HG02840 (cell line): ENCODE measurements around the gene ZC3H14.

Experiments used
- ATAC-seq: cut with Tn5 transposase; IDR thresholded peaks from one replicate; pipeline ENCODE4 v1.9.1; 2021; ENCODE audit warnings: mild to moderate bottlenecking, moderate library complexity, moderate number of reproducible peaks; ENCODE audit not compliant: unreplicated experiment, low FRiP score

The ZC3H14 gene

DNA sequence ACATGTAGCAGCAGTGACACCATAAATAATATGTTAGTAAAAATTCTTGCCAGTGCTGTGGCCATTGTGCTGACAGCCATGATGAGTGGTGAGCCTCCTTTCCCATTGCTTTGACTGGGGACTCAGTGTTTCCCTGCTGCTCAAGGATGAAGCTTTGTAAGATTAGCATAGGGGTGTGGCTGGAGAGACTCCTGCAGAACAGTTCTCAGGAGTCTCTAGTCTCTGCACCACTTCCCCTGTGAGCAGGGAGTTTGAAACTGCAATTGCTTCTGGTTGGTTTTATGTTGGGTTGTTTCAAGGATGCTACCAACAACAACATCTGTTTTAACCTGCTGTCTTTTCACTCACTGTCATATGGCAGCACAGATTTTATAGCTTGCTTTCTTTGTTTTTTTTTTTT lies 41.4 kb downstream of the ZC3H14 start:
- no peak for ATAC-seq

DNA sequence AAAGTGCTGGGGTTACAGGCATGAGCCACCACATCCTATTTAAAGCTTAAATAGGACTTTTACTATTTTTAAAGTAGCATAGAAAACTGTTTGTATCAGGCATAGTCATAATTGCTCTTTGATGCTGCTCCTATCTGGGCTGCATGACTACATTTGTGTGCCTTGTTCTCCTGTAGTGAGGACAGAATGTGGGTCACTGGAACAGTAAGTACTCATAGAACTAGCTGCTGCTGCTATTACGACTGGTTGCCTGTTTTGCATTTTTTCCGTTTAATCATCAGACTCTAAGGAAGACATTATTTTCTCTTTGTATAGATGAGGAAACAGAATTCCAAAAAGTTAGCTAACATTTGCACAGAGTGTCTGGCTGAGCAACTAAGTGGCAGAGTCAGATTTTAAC lies 42.8 kb downstream of the ZC3H14 start:
- no peak for ATAC-seq

DNA sequence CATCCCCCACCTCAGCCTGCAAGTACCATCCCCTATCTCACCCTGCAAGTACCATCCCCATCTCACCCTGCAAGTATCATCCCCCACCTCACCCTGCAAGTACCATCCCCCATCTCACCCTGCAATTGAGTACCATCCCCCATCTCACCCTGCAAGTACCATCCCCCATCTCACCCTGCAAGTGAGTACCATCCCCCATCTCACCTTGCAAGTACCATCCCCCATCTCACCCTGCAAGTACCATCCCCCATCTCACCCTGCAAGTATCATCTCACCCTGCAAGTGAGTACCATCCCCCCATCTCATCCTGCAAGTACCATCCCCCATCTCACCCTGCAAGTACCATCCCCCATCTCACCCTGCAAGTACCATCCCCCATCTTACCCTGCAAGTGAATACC lies 45.0 kb downstream of the ZC3H14 start:
- ATAC-seq, result no peak

DNA sequence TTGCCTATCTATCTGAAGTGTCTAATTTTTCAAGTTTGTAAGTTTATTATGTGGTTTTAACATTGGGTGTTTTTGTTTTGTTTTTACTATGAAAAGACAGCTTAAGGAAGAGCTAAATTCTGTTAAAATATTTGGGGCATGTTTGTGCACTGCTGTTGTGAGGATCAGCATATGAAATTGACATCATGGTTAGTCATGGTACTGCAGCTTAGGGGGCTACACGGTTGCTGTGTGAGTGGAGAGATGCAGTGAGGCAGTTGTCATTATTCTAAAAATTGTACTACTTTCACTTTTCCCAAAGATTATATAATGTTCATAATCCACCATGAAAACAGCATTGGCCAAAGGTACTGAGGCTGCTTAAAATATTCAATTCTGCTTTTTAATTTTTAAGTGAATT lies 49.0 kb downstream of the ZC3H14 start:
- no peak for ATAC-seq

DNA sequence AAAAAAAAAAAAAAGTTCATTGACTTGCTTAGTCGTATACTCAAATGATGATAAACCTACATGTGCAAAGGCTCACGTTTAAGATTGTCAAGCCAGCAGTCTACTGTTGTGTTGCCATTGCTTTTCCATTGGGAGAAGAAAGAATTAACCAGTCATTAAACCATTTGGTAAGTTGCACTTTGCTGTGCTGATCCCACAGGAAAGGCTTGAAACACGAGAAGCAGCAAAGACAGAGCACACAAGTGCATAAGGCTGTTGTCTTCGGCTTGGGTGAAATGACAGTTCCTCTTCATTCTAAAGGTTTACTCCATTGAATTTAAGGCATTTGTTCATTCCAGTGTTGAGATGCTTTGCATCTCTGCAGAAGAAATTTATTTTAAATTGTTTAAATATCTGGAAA lies 50.1 kb downstream of the ZC3H14 start:
- ATAC-seq, result no peak

DNA sequence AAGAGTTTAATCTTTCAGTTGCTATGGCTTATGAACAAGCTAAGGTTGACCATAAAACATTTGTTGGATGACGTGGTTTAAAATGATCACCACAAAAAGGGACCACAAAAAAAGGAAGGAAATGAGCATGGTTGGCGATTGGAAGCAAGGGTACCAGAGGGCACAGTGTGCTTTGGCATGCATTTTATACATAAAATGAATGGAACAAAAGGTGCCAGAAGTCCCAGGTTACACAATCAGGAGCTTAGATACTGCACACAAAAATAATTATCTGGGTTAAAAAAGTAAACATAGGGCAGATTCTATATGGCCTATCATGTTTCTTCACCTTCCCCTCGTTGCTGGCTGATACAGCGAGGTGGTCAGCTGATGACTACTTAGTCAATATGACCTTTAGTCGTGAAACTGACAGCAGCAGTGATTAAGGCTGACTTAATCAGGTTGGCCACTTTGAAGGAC lies 50.7 kb downstream of the ZC3H14 start:
- no peak for ATAC-seq

DNA sequence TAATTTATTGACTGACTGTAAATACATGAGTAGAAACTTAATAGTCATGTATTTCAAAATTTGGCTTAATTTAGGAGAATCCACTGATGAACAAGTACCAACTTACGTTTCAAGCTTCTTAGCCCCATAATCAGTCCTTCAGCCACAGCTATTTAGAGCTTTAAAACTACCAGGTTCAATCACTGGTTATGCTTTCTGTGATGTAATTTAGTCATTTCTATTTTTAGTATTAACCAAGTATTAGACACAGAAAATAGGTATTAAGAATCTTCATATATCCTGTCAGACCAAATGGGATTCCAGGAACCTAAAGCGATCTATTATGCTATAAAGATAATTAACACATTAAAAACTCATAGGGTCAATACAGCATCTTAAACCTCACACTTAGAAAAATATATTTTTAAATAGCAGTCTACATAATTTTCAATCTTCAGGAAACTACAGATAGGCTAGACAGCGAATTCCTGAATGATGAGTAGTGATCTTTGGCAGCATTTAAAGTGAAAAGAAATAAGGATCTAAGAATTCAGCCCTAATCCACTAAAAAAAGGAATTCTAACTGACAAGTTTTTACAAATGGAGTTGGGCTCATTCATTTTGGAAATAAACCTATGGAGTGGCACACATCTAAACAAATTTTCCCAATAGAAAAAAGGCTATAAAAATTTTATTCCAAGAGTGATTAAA lies 51.5 kb downstream of the ZC3H14 start:
- ATAC-seq, result no peak

DNA sequence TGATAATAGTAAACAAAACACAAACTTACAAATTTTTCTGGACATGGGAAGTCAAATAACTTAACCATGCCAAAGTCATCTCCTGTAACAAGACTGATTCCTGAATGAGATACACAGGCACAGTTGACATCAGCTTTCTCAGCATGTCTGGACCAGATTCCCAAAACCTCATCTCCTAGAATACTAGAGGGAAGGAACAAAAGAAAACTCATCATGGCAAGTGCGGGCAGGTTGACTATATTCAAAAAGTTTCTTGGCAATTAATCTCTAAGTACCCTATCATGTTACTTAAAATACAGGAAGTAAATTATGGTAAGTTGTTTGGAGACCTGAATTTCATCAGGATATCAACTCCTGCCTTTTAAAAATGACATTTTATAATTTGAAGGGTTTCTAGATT lies 53.9 kb downstream of the ZC3H14 start:
- no peak for ATAC-seq

DNA sequence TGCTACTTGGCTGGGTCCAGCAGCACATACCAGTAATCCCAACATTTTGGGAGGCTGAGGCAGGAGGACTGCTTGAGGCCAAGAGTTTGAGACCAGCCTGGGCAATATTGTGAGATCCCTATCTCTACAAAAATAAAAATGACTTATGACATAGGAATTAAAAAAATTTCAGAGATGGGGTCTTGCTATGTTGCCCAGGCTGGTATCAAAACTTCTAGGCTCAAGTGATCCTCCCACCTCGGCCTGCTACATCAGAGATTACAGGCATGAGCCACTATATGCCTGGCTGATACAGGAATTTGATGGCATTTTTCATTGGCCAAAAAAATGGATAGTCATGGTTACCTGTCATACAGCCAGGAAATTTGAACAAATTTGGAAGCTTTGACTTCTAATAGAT lies 54.6 kb downstream of the ZC3H14 start:
- no peak for ATAC-seq

DNA sequence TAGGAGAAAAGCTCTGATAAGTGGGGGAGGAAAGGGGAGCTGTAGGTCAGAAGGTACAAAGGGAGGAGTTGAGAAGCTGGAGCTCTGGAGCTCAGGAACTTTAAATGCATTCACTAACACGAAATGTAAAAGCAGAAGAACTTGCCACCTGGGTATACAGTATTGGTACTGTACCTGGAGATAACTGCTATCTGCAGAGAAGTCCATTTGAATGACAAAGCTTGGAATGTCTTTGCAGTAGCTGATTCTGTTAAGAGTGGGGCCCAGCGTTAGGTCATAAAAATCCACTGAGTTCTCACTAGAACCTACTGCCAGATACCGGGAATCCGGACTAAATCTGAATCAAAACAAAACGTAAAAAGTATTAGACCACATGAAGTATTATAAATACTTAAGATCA lies 55.6 kb downstream of the ZC3H14 start:
- no peak for ATAC-seq

DNA sequence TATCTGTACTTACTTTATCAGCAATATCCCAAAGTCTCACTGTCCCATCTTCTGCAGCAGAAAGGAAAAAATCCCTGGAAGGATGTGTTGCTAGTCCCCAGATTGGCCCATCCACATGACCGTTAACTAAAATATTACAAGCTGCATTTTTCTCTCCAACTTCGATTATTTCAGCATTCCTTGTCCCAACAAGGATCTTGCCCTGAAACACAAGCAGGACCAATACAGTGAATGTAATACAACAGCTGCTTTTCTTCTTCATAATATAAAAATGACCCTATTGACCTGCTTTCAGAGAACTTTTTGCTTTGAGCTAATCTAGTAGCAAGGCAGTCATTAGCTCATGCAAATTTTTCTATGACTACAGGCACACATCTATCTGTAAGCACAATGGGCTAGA lies 58.3 kb downstream of the ZC3H14 start:
- ATAC-seq, result no peak

DNA sequence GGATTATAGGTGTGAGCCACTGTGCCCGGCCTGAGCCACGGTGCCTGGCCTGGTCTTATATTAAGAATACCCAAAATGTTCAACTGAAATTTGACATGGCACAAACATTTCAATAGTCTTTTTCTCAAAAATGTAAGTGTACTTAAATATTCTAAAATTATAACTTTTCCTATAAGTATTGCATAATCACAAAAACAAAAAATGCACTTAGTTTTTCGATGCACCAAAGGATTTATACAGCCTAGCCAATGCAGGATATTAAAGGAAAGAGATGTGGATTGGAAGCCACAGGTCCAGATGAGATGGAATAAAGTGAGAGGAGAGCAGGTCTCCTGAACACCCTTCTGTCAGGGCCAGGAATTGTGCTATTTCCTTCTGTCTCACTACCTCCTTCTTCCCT lies 62.8 kb downstream of the ZC3H14 start:
- ATAC-seq, result no peak

DNA sequence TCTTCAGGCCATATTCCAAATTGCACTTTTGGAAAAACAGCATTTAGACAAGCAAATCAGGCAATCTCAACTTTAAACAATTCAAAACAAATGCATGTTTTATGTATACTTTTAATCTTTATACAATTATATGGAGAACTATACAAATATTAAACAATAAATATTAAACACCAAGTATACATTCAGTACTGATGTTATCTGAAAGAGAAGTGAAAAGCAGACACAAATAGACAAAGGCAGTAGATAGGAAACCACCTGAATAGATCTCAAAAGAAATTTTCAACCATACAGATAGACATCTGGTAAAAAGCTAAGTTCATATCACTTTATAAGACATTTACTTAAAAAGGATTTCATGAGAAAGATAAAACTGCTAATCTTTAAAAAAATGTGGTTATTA lies 65.2 kb downstream of the ZC3H14 start:
- no peak for ATAC-seq

DNA sequence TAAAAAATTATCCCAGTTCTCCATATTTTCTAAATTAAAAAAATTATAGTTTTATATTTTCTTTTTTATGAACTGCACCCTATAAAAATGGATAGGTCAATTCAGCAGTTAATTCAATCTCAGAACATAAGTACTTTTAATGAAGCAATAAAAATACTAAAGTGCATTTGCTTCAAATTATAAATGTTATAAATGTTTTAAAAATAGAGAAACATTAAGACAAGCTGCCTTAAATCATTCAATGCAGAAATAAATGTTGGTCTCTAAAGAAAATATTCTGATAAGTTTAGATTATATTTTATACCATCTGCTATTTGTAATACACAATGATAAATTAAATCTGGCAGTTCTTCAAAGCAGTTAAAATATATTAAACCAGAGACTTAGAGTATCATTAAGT lies 65.6 kb downstream of the ZC3H14 start:
- no peak for ATAC-seq

DNA sequence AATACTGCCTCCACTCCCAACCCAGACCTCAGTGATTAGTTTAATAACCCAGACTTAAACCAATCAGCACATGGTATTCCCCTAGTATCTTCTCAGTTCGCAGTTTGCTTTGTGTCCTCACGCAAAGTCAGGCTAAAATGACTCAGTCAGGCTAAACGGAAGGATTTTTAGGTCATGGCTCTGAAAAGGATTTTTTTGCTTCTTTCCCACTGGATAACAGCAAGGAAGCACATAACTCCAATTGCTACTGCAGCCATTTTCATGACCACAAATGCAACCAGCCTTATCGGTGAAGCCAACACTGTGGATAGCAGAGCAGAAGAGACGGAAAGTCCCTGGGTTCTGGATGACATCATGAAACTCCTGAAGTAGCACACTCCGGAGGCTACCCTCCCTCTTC lies 67.7 kb downstream of the ZC3H14 start:
- no peak for ATAC-seq

DNA sequence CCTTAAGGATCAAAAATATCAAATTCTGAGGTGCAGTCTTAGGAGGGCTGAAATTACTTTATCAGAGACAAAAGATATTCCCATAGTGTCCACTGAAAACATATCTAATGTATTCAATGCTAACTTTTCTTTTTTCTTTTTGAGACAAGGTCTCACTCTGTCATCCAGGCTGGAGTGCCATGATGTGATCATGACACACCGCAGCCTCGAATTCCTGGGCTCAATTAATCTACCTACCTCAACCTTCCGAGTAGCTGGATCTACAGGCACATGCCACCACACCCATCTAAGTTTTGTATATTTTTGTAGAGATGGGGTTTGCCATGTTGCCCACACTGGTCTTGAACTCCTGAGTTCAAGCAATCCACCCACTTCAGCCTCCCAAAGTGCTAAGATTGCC lies 68.3 kb downstream of the ZC3H14 start:
- ATAC-seq, result no peak

DNA sequence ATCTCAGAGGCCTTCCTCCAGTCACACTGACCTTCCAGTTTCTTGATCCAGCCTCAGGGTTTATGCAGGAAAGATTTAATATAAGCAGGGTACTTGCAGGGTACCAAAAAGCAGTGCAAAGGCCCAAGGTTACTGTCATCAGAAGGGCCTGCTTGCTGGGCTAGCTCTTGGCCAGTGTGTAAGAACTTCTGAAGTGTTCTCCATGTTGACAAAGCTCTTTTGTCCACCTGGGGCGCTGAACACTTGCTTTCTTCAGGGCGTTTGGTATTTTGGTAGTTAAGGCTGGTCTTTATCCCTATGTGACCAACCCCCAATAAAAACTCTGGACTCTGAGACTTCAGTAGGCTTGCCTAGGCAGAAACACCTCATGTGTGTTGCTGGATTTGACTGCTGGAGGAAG lies 69.7 kb downstream of the ZC3H14 start:
- ATAC-seq, result no peak

DNA sequence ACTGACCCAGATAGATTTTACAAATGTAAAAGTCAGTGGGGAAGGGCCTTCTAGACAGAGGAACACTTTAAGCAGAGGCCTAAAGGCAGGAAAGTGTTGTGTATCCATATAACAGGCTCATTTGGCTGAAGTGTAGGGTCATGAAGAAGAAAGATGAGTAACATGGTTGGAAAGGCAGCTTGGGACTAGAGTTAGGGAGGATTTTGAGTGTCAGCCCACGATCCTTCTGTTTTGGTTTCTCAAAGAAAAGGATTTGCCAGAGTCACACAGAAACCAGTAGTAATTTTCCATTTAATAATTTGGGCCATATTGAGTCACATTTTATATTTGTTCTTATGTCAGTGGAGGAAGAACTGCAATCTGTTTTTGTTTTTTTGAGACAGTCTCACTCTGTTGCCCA lies 76.4 kb downstream of the ZC3H14 start:
- no peak for ATAC-seq

DNA sequence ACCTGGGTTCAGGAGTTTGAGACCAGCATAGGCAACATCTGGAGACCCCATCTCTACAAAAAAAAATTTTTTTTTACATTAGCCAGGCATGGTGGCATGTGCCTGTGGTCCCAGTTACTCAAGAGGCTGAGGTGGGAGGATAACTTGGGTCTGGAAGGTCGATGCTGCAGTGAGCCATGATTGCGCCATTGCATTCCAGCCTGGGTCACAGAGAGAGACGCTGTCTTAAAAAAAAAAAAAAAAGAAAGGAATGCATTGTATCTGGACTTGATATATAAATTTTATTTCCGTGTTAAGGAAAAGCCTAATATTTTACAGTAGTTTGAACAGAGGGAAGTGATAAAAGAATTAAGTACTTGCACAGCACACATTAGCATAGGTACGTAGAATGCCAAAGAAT lies 97.2 kb downstream of the ZC3H14 start:
- ATAC-seq, result no peak

DNA sequence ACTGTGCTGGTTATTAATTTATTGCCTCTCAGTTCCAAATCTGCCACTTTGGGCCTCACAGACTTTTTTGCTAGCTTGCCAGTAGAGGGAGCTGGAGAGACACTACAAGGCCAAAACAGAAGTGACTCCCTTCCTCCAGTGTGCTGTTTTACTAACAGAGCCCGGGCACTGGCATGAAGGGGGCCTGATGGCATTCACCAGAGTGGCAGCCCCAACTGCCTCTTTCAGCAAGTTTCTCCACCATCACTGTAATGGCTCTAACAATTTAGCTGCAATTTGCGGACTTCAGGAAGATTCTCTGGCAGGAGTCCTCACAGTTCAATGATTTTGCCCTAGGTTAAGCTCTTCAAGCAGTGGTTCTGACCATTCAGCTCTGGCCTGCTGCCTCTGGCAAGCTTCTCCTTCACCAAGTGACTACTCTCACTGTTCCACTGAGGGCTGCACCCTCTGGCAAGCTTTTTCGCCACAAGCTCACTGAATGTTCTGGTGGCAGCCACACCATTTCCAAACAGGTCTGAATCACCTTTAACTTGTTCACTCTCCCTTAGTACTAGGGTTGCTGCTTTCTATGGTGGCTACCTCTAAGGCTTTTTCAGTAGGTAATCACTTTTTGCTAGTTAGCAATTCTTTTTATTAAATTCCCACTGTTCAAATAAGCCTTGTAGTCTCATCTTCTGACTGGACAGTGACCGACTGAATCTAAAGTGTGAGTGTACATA lies 104.9 kb downstream of the ZC3H14 start:
- ATAC-seq, result peak; percentile 81

DNA sequence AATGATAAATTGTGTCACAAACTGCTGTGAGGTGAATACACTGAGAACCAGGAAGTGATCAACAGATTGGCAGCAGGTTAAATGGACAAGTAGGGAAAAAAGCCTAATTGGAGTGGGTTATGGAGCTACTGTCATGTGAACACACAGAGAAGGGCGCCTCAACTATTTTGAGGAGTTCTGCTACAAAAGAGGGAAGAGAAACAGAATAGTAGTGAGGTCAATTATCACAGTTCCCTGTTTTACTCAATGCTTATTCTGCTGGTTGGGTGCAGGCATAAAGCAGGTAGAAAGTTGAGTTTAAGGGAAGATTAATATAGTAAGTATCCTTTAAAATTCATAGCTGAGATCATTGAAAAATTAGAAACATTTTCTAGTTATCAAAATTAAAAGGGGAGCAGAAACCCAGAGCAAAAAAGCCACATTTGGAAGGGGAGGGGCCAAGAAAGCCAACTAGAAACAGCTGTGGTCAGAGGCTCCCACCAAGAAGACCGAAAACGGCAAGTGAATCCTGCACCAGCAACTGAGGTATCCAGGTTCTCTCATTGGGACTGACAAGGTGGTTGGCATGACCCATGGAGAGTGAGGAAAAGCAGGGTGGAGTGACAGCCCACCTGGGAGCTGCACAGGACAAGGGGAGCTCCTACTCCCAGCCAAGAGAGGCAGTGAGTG lies 105.7 kb downstream of the ZC3H14 start:
- peak; percentile 49 for ATAC-seq

DNA sequence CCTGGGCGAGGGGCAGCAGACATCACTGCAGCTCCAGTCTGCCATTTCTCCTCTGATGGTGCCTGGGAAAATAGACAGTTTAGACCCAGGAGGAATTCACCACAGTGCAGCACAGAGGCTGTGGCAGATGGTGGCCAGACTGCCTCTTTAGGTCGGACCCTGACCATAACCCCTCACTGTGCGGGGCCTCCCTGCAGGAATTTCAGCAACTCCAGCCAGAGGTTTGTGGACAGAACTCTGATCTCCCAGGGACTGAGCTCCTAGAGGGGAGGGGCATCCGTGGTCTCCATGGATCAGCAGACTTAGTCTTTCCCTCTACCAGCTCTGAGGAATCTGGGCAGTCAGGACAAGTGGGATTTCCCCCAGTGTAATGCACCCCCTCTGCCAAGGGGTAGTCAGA lies 106.5 kb downstream of the ZC3H14 start:
- no peak for ATAC-seq
